Neural cell (in vitro differentiated cells): ENCODE measurements around the gene RNU6-9.

Experiments
- EP300 ChIP-seq: fragments of 450-650 bp; conservative IDR thresholded peaks from 2 replicates; pipeline ENCODE4 v1.6.1; 2014; ENCODE audit warnings: antibody characterized with exemption, mild to moderate bottlenecking, moderate library complexity; ENCODE audit not compliant: poor library complexity, severe bottlenecking
- EZH2 ChIP-seq: fragments of 200-600, 300-800 bp; shearing (Covaris generic), sonication (generic); IDR thresholded peaks from 2 replicates; pipeline ENCODE4 v1.6.1; 2014; ENCODE audit warnings: antibody characterized with exemption, low read length, borderline replicate concordance, mild to moderate bottlenecking; ENCODE audit not compliant: insufficient read depth, poor library complexity, severe bottlenecking
- TAF1 ChIP-seq: IDR thresholded peaks from 2 replicates; pipeline ENCODE4 v1.6.1; 2012; ENCODE audit warnings: low read depth
- TF ChIP-seq, protein P1 (sequence below): fragments of 450-650 bp; IDR thresholded peaks from 2 replicates; pipeline ENCODE4 v1.5.1; 2014; ENCODE audit warnings: antibody characterized with exemption, mild to moderate bottlenecking, moderate library complexity; ENCODE audit not compliant: poor library complexity, severe bottlenecking

DNA sequence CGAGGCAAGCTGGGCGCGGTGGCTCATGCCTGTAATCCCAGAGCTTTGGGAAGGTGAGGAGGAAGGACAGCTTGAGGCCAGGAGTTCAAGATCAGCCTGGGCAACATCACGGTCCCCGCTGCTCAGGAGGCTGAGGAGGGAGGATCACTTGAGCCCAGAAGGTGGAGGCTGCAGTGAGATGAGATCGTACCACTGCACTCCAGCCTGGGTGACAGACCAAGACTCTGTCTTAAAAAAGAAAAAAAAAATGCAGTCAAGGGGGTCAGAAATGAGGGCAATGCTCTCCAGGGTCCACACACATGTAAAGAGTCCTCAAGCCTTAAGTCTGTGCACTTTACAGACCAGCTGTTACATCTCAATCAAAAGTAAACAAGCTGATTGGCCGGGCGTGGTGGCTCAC lies 11.3 kb downstream of the RNU6-9 start:
- TF ChIP-seq EZH2 (no peak), TAF1 (no peak), EP300 (no peak)
- TF ChIP-seq, protein P1, sequence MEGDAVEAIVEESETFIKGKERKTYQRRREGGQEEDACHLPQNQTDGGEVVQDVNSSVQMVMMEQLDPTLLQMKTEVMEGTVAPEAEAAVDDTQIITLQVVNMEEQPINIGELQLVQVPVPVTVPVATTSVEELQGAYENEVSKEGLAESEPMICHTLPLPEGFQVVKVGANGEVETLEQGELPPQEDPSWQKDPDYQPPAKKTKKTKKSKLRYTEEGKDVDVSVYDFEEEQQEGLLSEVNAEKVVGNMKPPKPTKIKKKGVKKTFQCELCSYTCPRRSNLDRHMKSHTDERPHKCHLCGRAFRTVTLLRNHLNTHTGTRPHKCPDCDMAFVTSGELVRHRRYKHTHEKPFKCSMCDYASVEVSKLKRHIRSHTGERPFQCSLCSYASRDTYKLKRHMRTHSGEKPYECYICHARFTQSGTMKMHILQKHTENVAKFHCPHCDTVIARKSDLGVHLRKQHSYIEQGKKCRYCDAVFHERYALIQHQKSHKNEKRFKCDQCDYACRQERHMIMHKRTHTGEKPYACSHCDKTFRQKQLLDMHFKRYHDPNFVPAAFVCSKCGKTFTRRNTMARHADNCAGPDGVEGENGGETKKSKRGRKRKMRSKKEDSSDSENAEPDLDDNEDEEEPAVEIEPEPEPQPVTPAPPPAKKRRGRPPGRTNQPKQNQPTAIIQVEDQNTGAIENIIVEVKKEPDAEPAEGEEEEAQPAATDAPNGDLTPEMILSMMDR: no peak
